ENCODE measurements around the gene CD300LF.

GRCh38 chr17:74731347-74731605 lies 18.6 kb upstream of the CD300LF start:
- TF ChIP-seq CTCF (IDR thresholded peaks at IDR 0.05) (no peak), POLR2A (IDR thresholded peaks at IDR 0.05) (no peak), POLR2AphosphoS5 (IDR thresholded peaks at IDR 0.05) (no peak), EP300 (IDR thresholded peaks at IDR 0.05) (no peak)

Measured in gastroesophageal sphincter (tissue), 3 donors.